ENCODE results near the gene ANKRD42.
"Not testable (repeated sequence)": the region's sequence is repeated elsewhere in the genome, so short reads cannot be mapped to it uniquely, and the experiment has no call there.

Gene ANKRD42

DNA sequence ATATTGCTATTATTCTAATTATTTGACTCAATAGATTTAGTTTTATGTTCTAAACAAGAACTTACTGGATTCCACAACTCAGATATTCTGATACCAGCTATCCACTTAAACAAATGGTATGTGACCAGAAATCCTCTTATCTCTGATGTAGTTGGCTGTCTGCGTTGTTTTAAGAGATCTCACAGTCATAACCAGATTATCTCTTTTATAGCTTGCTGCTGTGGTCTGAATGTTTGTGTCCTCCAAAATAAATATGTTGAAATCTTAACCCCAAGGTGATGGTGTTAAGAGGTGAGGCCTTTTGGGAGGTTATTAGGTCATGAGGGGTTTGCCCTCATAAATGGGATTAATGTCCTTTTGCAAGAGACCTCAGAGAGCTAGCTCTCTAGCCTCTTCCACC, 12.7 kb downstream of the ANKRD42 start:
- Histone ChIP-seq H3K9me3 (ENCODE audit: control insufficient read depth in 1 of 2, low read length in 2 of 2) (no peaks in the 10 kb centered on the region), H3K36me3 (ENCODE audit: control insufficient read depth in 1 of 2, insufficient read depth in 2 of 2, low read length in 2 of 2) (peaks cover 29 to 43% of the 10 kb centered on the region in 2 donors), H3K4me1 (ENCODE audit: control insufficient read depth in 1 of 2, insufficient read depth in 2 of 2, low read length in 2 of 2) (no peaks in the 10 kb centered on the region), H3K27me3 (ENCODE audit: low read depth, low read length) (no peaks in the 10 kb centered on the region), H3K27ac (ENCODE audit: low read length) (no peak overlapping the region), H3K4me3 (ENCODE audit: low read depth in 1 of 2, low read length in 2 of 2) (no peak overlapping the region)

DNA sequence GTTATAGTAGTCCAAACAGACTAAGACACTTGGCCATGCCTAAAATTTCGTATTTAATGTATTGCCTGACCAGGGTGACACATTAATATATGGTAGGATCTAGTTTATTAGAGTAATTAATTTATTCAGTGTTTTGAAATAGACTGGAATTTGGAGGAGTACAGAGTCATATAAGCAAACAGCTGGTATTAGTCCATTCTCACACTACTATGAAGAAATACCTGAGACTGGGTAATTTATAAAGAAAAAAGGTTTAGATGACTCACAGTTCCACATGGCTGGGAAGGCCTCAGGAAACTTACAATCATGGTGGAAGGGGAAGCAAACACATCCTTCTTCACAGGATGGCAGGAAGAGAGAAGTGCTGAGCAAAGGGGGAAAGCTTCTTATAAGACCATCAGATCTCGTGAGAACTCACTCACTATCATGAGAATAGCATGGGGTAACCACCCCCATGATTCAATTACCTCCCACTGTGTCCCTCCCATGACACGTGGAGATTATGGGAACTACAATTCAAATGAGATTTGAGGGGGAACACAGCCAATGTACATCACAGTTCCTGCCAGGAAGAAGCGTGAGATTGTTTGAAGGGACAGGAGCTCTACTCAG, 13.4 kb downstream of the ANKRD42 start:
- not testable (repeated sequence) for H3K27ac ChIP-seq (ENCODE audit: low read length); H3K4me3 ChIP-seq (ENCODE audit: low read depth in 1 of 2, low read length in 2 of 2); H3K27me3 ChIP-seq (ENCODE audit: low read depth, low read length); H3K4me1 ChIP-seq (ENCODE audit: control insufficient read depth in 1 of 2, insufficient read depth in 2 of 2, low read length in 2 of 2); H3K9me3 ChIP-seq (ENCODE audit: control insufficient read depth in 1 of 2, low read length in 2 of 2)
- peaks cover 29 to 49% of the 10 kb centered on the region in 2 donors for H3K36me3 ChIP-seq (ENCODE audit: control insufficient read depth in 1 of 2, insufficient read depth in 2 of 2, low read length in 2 of 2)

DNA sequence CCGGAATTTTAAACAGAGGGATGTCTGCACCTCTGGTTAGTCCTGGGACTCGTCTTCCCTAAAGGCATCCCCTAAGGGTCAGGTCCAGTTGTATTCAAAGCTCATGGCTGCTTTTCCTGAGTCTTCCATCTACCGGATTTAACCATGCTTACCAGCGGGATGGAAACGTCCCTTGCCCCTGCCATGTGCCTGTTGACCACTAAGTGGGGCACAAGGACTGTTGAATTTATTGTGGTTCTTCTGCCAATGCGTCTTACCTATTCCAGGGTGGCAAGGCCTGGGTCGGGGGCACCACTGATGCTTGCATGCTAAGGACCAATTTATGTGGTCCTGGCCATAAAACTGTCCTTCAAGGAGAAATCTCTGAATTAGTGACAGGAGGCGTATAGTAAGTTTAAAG, 25.6 kb downstream of the ANKRD42 start:
- Histone ChIP-seq H3K4me1 (ENCODE audit: control insufficient read depth in 1 of 2, insufficient read depth in 2 of 2, low read length in 2 of 2) (no peaks in the 10 kb centered on the region), H3K36me3 (ENCODE audit: control insufficient read depth in 1 of 2, insufficient read depth in 2 of 2, low read length in 2 of 2) (no peaks in the 10 kb centered on the region), H3K9me3 (ENCODE audit: control insufficient read depth in 1 of 2, low read length in 2 of 2) (no peaks in the 10 kb centered on the region), H3K27ac (ENCODE audit: low read length) (no peak overlapping the region), H3K27me3 (ENCODE audit: low read depth, low read length) (no peaks in the 10 kb centered on the region), H3K4me3 (ENCODE audit: low read depth in 1 of 2, low read length in 2 of 2) (no peak overlapping the region)

- Histone ChIP-seq H3K36me3 (ENCODE audit: control insufficient read depth in 1 of 2, insufficient read depth in 2 of 2, low read length in 2 of 2) (no peaks in the 10 kb centered on the region), H3K4me3 (ENCODE audit: low read depth in 1 of 2, low read length in 2 of 2) (no peak overlapping the region), H3K27ac (ENCODE audit: low read length) (no peak overlapping the region), H3K9me3 (ENCODE audit: control insufficient read depth in 1 of 2, low read length in 2 of 2) (no peaks in the 10 kb centered on the region), H3K4me1 (ENCODE audit: control insufficient read depth in 1 of 2, insufficient read depth in 2 of 2, low read length in 2 of 2) (no peaks in the 10 kb centered on the region), H3K27me3 (ENCODE audit: low read depth, low read length) (no peaks in the 10 kb centered on the region)
Measured at GRCh38 chr11:83220260-83220659, 26.7 kb downstream of the ANKRD42 start.

- Histone ChIP-seq H3K27ac (ENCODE audit: low read length) (no peak overlapping the region), H3K9me3 (ENCODE audit: control insufficient read depth in 1 of 2, low read length in 2 of 2) (no peaks in the 10 kb centered on the region), H3K27me3 (ENCODE audit: low read depth, low read length) (no peaks in the 10 kb centered on the region), H3K4me3 (ENCODE audit: low read depth in 1 of 2, low read length in 2 of 2) (no peak overlapping the region), H3K4me1 (ENCODE audit: control insufficient read depth in 1 of 2, insufficient read depth in 2 of 2, low read length in 2 of 2) (no peaks in the 10 kb centered on the region), H3K36me3 (ENCODE audit: control insufficient read depth in 1 of 2, insufficient read depth in 2 of 2, low read length in 2 of 2) (no peaks in the 10 kb centered on the region)
Measured at GRCh38 chr11:83221694-83222093, 28.2 kb downstream of the ANKRD42 start.

DNA sequence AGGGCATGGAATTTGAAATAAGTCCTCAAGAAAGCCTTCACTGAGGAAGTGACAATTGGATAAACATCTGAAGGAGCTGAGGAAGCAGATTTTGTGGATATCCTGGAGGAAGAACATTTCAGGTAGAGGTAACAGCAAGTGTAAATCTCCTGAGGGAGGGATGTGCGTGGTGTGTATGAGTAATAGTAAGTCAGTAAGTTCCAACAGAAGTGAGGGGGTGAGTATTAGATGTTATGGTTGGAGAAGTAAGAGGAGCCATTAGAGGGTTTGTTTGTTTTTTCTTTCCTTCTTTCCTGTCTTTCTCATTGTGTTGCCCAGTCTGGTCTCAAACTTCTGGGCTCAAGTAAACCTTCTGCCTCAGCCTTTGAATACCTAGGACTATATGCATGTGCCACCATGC, 29.0 kb downstream of the ANKRD42 start:
- H3K9me3 ChIP-seq (ENCODE audit: control insufficient read depth in 1 of 2, low read length in 2 of 2): no peaks in the 10 kb centered on the region
- H3K27ac ChIP-seq (ENCODE audit: low read length): no peak overlapping the region
- H3K4me1 ChIP-seq (ENCODE audit: control insufficient read depth in 1 of 2, insufficient read depth in 2 of 2, low read length in 2 of 2): no peaks in the 10 kb centered on the region
- no peaks in the 10 kb centered on the region for H3K36me3 ChIP-seq (ENCODE audit: control insufficient read depth in 1 of 2, insufficient read depth in 2 of 2, low read length in 2 of 2)
- no peak overlapping the region for H3K4me3 ChIP-seq (ENCODE audit: low read depth in 1 of 2, low read length in 2 of 2)
- no peaks in the 10 kb centered on the region for H3K27me3 ChIP-seq (ENCODE audit: low read depth, low read length)

DNA sequence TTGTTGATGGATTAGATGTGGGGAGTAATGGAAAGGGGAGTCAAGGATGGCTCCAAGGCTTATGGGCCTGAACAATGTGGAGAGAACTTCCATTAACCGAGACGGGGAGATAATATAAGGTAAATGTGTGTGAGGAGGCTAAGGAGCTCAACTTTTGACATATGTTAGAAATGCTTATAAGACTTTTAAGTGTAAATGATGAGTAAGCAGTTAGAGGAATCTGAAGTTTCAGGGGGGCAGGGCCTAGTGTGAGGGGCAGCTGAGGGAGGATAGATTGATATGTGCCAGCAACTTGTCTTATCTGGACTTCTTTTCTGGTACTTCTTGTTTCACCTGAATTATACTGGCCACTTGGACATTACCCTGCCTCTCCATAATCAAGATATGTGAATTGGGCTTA, 29.9 kb downstream of the ANKRD42 start:
- no peaks in the 10 kb centered on the region for H3K27me3 ChIP-seq (ENCODE audit: low read depth, low read length)
- no peaks in the 10 kb centered on the region for H3K36me3 ChIP-seq (ENCODE audit: control insufficient read depth in 1 of 2, insufficient read depth in 2 of 2, low read length in 2 of 2)
- no peak overlapping the region for H3K4me3 ChIP-seq (ENCODE audit: low read depth in 1 of 2, low read length in 2 of 2)
- no peaks in the 10 kb centered on the region for H3K9me3 ChIP-seq (ENCODE audit: control insufficient read depth in 1 of 2, low read length in 2 of 2)
- H3K27ac ChIP-seq (ENCODE audit: low read length): no peak overlapping the region
- H3K4me1 ChIP-seq (ENCODE audit: control insufficient read depth in 1 of 2, insufficient read depth in 2 of 2, low read length in 2 of 2): no peaks in the 10 kb centered on the region

- Histone ChIP-seq H3K36me3 (ENCODE audit: control insufficient read depth in 1 of 2, insufficient read depth in 2 of 2, low read length in 2 of 2) (no peaks in the 10 kb centered on the region), H3K27me3 (ENCODE audit: low read depth, low read length) (no peaks in the 10 kb centered on the region), H3K27ac (ENCODE audit: low read length) (no peak overlapping the region), H3K9me3 (ENCODE audit: control insufficient read depth in 1 of 2, low read length in 2 of 2) (no peaks in the 10 kb centered on the region), H3K4me1 (ENCODE audit: control insufficient read depth in 1 of 2, insufficient read depth in 2 of 2, low read length in 2 of 2) (no peaks in the 10 kb centered on the region), H3K4me3 (ENCODE audit: low read depth in 1 of 2, low read length in 2 of 2) (no peak overlapping the region)
Measured at GRCh38 chr11:83235825-83236224, 42.3 kb downstream of the ANKRD42 start.

GRCh38 chr11:83238111-83238510, 44.6 kb downstream of the ANKRD42 start:
- Histone ChIP-seq H3K27ac (ENCODE audit: low read length) (no peak overlapping the region), H3K4me1 (ENCODE audit: control insufficient read depth in 1 of 2, insufficient read depth in 2 of 2, low read length in 2 of 2) (no peaks in the 10 kb centered on the region), H3K9me3 (ENCODE audit: control insufficient read depth in 1 of 2, low read length in 2 of 2) (no peaks in the 10 kb centered on the region), H3K27me3 (ENCODE audit: low read depth, low read length) (no peaks in the 10 kb centered on the region), H3K4me3 (ENCODE audit: low read depth in 1 of 2, low read length in 2 of 2) (no peak overlapping the region), H3K36me3 (ENCODE audit: control insufficient read depth in 1 of 2, insufficient read depth in 2 of 2, low read length in 2 of 2) (no peaks in the 10 kb centered on the region)

DNA sequence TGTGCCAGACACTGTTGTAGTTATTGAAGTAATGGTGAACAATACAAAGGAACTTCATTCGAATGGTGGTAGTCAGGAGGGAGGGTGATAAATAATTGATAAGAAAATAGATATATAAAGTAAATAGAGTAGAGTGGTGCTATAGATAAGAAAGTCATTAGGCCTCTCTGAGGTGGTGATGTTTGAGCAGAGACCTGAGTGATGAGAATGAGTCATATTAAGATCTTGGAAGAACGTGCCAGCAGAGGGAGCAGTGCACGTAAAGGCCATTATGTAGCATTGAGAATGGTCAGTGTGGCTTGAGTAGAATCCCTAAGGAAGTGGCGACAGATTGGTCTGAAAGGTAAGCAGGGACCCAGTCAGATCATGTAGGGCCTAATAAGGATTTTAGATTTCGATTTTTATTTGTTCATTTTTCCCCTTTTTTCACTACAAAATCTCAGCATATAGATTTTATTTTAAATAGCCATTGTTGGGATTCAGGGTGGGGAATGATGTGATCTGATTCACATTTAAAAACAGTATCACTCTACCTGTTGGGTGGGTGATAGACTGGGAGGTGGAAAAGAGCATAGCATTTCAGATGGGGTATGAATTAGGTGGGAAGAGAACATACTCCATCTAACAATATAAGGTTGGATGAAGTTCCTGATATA, 47.9 kb downstream of the ANKRD42 start:
- no peak overlapping the region for H3K4me3 ChIP-seq (ENCODE audit: low read depth in 1 of 2, low read length in 2 of 2)
- no peaks in the 10 kb centered on the region for H3K4me1 ChIP-seq (ENCODE audit: control insufficient read depth in 1 of 2, insufficient read depth in 2 of 2, low read length in 2 of 2)
- H3K27me3 ChIP-seq (ENCODE audit: low read depth, low read length): no peaks in the 10 kb centered on the region
- H3K27ac ChIP-seq (ENCODE audit: low read length): no peak overlapping the region
- no peaks in the 10 kb centered on the region for H3K9me3 ChIP-seq (ENCODE audit: control insufficient read depth in 1 of 2, low read length in 2 of 2)
- peaks cover 0 to 6% of the 10 kb centered on the region in 2 donors for H3K36me3 ChIP-seq (ENCODE audit: control insufficient read depth in 1 of 2, insufficient read depth in 2 of 2, low read length in 2 of 2)

DNA sequence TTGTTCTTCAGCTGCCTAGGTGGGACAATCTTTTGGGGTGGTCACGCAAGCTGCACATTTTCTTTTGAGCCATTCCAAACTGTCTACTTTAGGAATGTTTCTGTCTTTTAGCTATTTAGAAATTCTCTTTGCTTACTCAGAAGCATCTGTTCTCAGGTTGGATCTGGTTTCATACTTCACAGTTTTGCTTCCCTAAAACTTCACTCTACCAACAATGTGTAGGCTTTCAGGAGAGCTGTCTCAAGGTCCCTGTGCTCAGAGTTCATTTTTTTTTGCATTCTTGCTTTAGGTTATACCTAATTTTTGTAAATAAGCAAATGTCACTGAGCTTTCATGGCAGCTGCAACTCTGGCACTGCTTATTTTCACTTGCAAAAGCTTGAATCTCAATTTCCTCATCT, 55.9 kb downstream of the ANKRD42 start:
- Histone ChIP-seq H3K27ac (ENCODE audit: low read length) (no peak overlapping the region), H3K36me3 (ENCODE audit: control insufficient read depth in 1 of 2, insufficient read depth in 2 of 2, low read length in 2 of 2) (peaks cover 3 to 6% of the 10 kb centered on the region in 2 donors), H3K4me3 (ENCODE audit: low read depth in 1 of 2, low read length in 2 of 2) (no peak overlapping the region), H3K4me1 (ENCODE audit: control insufficient read depth in 1 of 2, insufficient read depth in 2 of 2, low read length in 2 of 2) (no peaks in the 10 kb centered on the region), H3K9me3 (ENCODE audit: control insufficient read depth in 1 of 2, low read length in 2 of 2) (no peaks in the 10 kb centered on the region), H3K27me3 (ENCODE audit: low read depth, low read length) (no peaks in the 10 kb centered on the region)

Data from muscle layer of duodenum (tissue), 2 donors.